ENCODE measurements around the gene LMO1.

The LMO1 gene

GRCh38 chr11:8298801-8299786, 35.4 kb upstream of the LMO1 start:
- WGBS (ENCODE audit: extremely low coverage, insufficient coverage, insufficient read length), result no CpG with 5 or more reads among the region's 13 CpGs
- H3K18ac ChIP-seq (ENCODE audit: low read length), result no peak overlapping the region

GRCh38 chr11:8297781-8298440, 34.2 kb upstream of the LMO1 start:
- Histone ChIP-seq H3K4me1 (ENCODE audit: control insufficient read depth in 1 of 2, insufficient read depth in 2 of 2, low read length in 2 of 2) (no peaks in the 10 kb centered on the region), H2BK12ac (ENCODE audit: low read length) (no peak overlapping the region), H3K23ac (ENCODE audit: low read length) (no peak overlapping the region), H3K4me2 (ENCODE audit: low read length) (no peak overlapping the region), H3K79me2 (ENCODE audit: control insufficient read depth, insufficient read depth, low read length, poor library complexity) (no peaks in the 10 kb centered on the region), H3K14ac (ENCODE audit: low read length) (no peak overlapping the region), H4K91ac (ENCODE audit: low read depth, low read length) (no peak overlapping the region), H3K4me3 (ENCODE audit: low read depth, low read length) (no peak overlapping the region), H2BK5ac (ENCODE audit: low read depth, low read length, poor library complexity) (no peak overlapping the region), H3K27ac (ENCODE audit: low read depth, low read length) (no peak overlapping the region), H3K79me1 (ENCODE audit: low read length) (no peaks in the 10 kb centered on the region), H4K8ac (ENCODE audit: low read depth, low read length) (no peak overlapping the region), H3K18ac (ENCODE audit: low read length) (no peak overlapping the region), H3K9ac (ENCODE audit: low read length) (no peak overlapping the region), H2AFZ (ENCODE audit: insufficient read depth, low read length, poor library complexity) (no peak overlapping the region), H3K27me3 (ENCODE audit: insufficient read depth, low read length) (no peaks in the 10 kb centered on the region), H3K9me3 (ENCODE audit: insufficient read depth, low read depth, low read length) (no peaks in the 10 kb centered on the region), H4K12ac (ENCODE audit: low read depth, low read length) (no peak overlapping the region), H2AK5ac (ENCODE audit: low read length) (no peak overlapping the region), H2BK120ac (ENCODE audit: insufficient read depth, low read length, poor library complexity) (no peak overlapping the region), H3K36me3 (ENCODE audit: control insufficient read depth in 1 of 2, insufficient read depth in 2 of 2, low read length in 2 of 2) (no peaks in the 10 kb centered on the region), H3K4ac (ENCODE audit: low read depth, low read length) (no peak overlapping the region)
- WGBS (ENCODE audit: extremely low coverage, insufficient coverage, insufficient read length), result no CpG with 5 or more reads among the region's 5 CpGs
- DNase-seq, result no peak

More at GRCh38 chr11:8298801-8299786, 35.4 kb upstream of the LMO1 start:
- Histone ChIP-seq H2AK5ac (ENCODE audit: low read length) (no peak overlapping the region), H2BK5ac (ENCODE audit: low read depth, low read length, poor library complexity) (no peak overlapping the region), H3K9ac (ENCODE audit: low read length) (no peak overlapping the region), H2BK120ac (ENCODE audit: insufficient read depth, low read length, poor library complexity) (no peak overlapping the region), H3K27ac (ENCODE audit: low read depth, low read length) (no peak overlapping the region), H3K4me1 (ENCODE audit: control insufficient read depth in 1 of 2, insufficient read depth in 2 of 2, low read length in 2 of 2) (no peaks in the 10 kb centered on the region), H3K4ac (ENCODE audit: low read depth, low read length) (no peak overlapping the region), H3K4me2 (ENCODE audit: low read length) (no peak overlapping the region), H3K27me3 (ENCODE audit: insufficient read depth, low read length) (no peaks in the 10 kb centered on the region), H3K14ac (ENCODE audit: low read length) (no peak overlapping the region), H3K79me1 (ENCODE audit: low read length) (no peaks in the 10 kb centered on the region), H3K9me3 (ENCODE audit: insufficient read depth, low read depth, low read length) (no peaks in the 10 kb centered on the region), H2AFZ (ENCODE audit: insufficient read depth, low read length, poor library complexity) (no peak overlapping the region), H3K23ac (ENCODE audit: low read length) (no peak overlapping the region), H3K4me3 (ENCODE audit: low read depth, low read length) (no peak overlapping the region), H4K12ac (ENCODE audit: low read depth, low read length) (no peak overlapping the region), H3K36me3 (ENCODE audit: control insufficient read depth in 1 of 2, insufficient read depth in 2 of 2, low read length in 2 of 2) (no peaks in the 10 kb centered on the region), H3K79me2 (ENCODE audit: control insufficient read depth, insufficient read depth, low read length, poor library complexity) (no peaks in the 10 kb centered on the region), H4K8ac (ENCODE audit: low read depth, low read length) (no peak overlapping the region), H2BK12ac (ENCODE audit: low read length) (no peak overlapping the region), H4K91ac (ENCODE audit: low read depth, low read length) (no peak overlapping the region)
- no peak for DNase-seq

GRCh38 chr11:8296872-8297271, 33.2 kb upstream of the LMO1 start:
- Histone ChIP-seq H2AFZ (ENCODE audit: insufficient read depth, low read length, poor library complexity) (no peak overlapping the region), H3K4me2 (ENCODE audit: low read length) (no peak overlapping the region), H3K79me1 (ENCODE audit: low read length) (no peaks in the 10 kb centered on the region), H3K9ac (ENCODE audit: low read length) (no peak overlapping the region), H3K27me3 (ENCODE audit: insufficient read depth, low read length) (no peaks in the 10 kb centered on the region), H3K4ac (ENCODE audit: low read depth, low read length) (no peak overlapping the region), H3K18ac (ENCODE audit: low read length) (no peak overlapping the region), H4K8ac (ENCODE audit: low read depth, low read length) (no peak overlapping the region), H4K12ac (ENCODE audit: low read depth, low read length) (no peak overlapping the region), H3K23ac (ENCODE audit: low read length) (no peak overlapping the region), H2AK5ac (ENCODE audit: low read length) (no peak overlapping the region), H2BK5ac (ENCODE audit: low read depth, low read length, poor library complexity) (no peak overlapping the region), H3K4me1 (ENCODE audit: control insufficient read depth in 1 of 2, insufficient read depth in 2 of 2, low read length in 2 of 2) (no peaks in the 10 kb centered on the region), H3K14ac (ENCODE audit: low read length) (no peak overlapping the region), H2BK120ac (ENCODE audit: insufficient read depth, low read length, poor library complexity) (no peak overlapping the region), H3K36me3 (ENCODE audit: control insufficient read depth in 1 of 2, insufficient read depth in 2 of 2, low read length in 2 of 2) (no peaks in the 10 kb centered on the region), H4K91ac (ENCODE audit: low read depth, low read length) (no peak overlapping the region), H3K27ac (ENCODE audit: low read depth, low read length) (no peak overlapping the region), H3K79me2 (ENCODE audit: control insufficient read depth, insufficient read depth, low read length, poor library complexity) (no peaks in the 10 kb centered on the region), H3K4me3 (ENCODE audit: low read depth, low read length) (peak overlapping the region; percentile 13), H3K9me3 (ENCODE audit: insufficient read depth, low read depth, low read length) (peaks cover under 1% of the 10 kb centered on the region), H2BK12ac (ENCODE audit: low read length) (no peak overlapping the region)
- DNase-seq, result no peak
- no CpG with 5 or more reads among the region's 5 CpGs for WGBS (ENCODE audit: extremely low coverage, insufficient coverage, insufficient read length)

GRCh38 chr11:8296038-8296649, 32.5 kb upstream of the LMO1 start:
- Histone ChIP-seq H2BK12ac (ENCODE audit: low read length) (no peak overlapping the region), H4K8ac (ENCODE audit: low read depth, low read length) (no peak overlapping the region), H3K4ac (ENCODE audit: low read depth, low read length) (no peak overlapping the region), H3K9me3 (ENCODE audit: insufficient read depth, low read depth, low read length) (peaks cover 2% of the 10 kb centered on the region), H2AFZ (ENCODE audit: insufficient read depth, low read length, poor library complexity) (no peak overlapping the region), H3K4me3 (ENCODE audit: low read depth, low read length) (no peak overlapping the region), H3K4me1 (ENCODE audit: control insufficient read depth in 1 of 2, insufficient read depth in 2 of 2, low read length in 2 of 2) (no peaks in the 10 kb centered on the region), H4K91ac (ENCODE audit: low read depth, low read length) (no peak overlapping the region), H3K27ac (ENCODE audit: low read depth, low read length) (no peak overlapping the region), H3K14ac (ENCODE audit: low read length) (no peak overlapping the region), H3K4me2 (ENCODE audit: low read length) (no peak overlapping the region), H2BK5ac (ENCODE audit: low read depth, low read length, poor library complexity) (no peak overlapping the region), H2BK120ac (ENCODE audit: insufficient read depth, low read length, poor library complexity) (no peak overlapping the region), H3K9ac (ENCODE audit: low read length) (no peak overlapping the region), H4K12ac (ENCODE audit: low read depth, low read length) (no peak overlapping the region), H3K18ac (ENCODE audit: low read length) (no peak overlapping the region), H3K23ac (ENCODE audit: low read length) (no peak overlapping the region), H3K79me2 (ENCODE audit: control insufficient read depth, insufficient read depth, low read length, poor library complexity) (no peaks in the 10 kb centered on the region), H3K27me3 (ENCODE audit: insufficient read depth, low read length) (no peaks in the 10 kb centered on the region), H2AK5ac (ENCODE audit: low read length) (no peak overlapping the region), H3K79me1 (ENCODE audit: low read length) (no peaks in the 10 kb centered on the region), H3K36me3 (ENCODE audit: control insufficient read depth in 1 of 2, insufficient read depth in 2 of 2, low read length in 2 of 2) (no peaks in the 10 kb centered on the region)
- WGBS (ENCODE audit: extremely low coverage, insufficient coverage, insufficient read length), result no CpG with 5 or more reads among the region's 5 CpGs
- no peak for DNase-seq

Data from trophoblast cell (in vitro differentiated cells and primary cell).